ENCODE measurements around the gene PRKCA. TPM values are rescaled to one million over a fixed set of nuclear protein-coding genes. Genes with fewer than 3 reads are reported as not detected.

Gene PRKCA
- polyA plus RNA-seq, 1 donor, result 24.4 TPM

- Histone ChIP-seq H3K36me3 (ENCODE audit: control insufficient read depth, insufficient read depth, low read length) (no peaks in the 10 kb centered on the region), H3K27me3 (ENCODE audit: control insufficient read depth, insufficient read depth, low read length) (no peaks in the 10 kb centered on the region), H3K4me1 (ENCODE audit: control insufficient read depth, insufficient read depth, low read length) (peaks cover 12% of the 10 kb centered on the region), H3K4me3 (ENCODE audit: low read length) (no peak overlapping the region), H3K27ac (ENCODE audit: low read length) (peak overlapping the region; percentile 8), H3K9me3 (ENCODE audit: control insufficient read depth, low read depth, low read length) (no peaks in the 10 kb centered on the region)
- 100% methylated on average over 1 of the region's 17 CpGs for WGBS (ENCODE audit: insufficient coverage, low lambda C conversion rate)
- peak in 1 of 2 donors; percentile 27 for DNase-seq
Measured at GRCh38 chr17:66540131-66540781, 237.8 kb downstream of the PRKCA start.

GRCh38 chr17:66541461-66542128, 239.2 kb downstream of the PRKCA start:
- H3K36me3 ChIP-seq (ENCODE audit: control insufficient read depth, insufficient read depth, low read length), result no peaks in the 10 kb centered on the region
- H3K27me3 ChIP-seq (ENCODE audit: control insufficient read depth, insufficient read depth, low read length), result no peaks in the 10 kb centered on the region
- WGBS (ENCODE audit: insufficient coverage, low lambda C conversion rate), result no CpG with 5 or more reads among the region's 8 CpGs
- H3K4me3 ChIP-seq (ENCODE audit: low read length), result no peak overlapping the region
- no peaks in the 10 kb centered on the region for H3K9me3 ChIP-seq (ENCODE audit: control insufficient read depth, low read depth, low read length)
- H3K4me1 ChIP-seq (ENCODE audit: control insufficient read depth, insufficient read depth, low read length), result peaks cover 12% of the 10 kb centered on the region
- DNase-seq, result peak in 1 of 2 donors; percentile 39
- H3K27ac ChIP-seq (ENCODE audit: low read length), result no peak overlapping the region

GRCh38 chr17:66542129-66542966, 239.9 kb downstream of the PRKCA start:
- DNase-seq, result no peak
- Histone ChIP-seq H3K27ac (ENCODE audit: low read length) (no peak overlapping the region), H3K27me3 (ENCODE audit: control insufficient read depth, insufficient read depth, low read length) (no peaks in the 10 kb centered on the region), H3K9me3 (ENCODE audit: control insufficient read depth, low read depth, low read length) (no peaks in the 10 kb centered on the region), H3K4me1 (ENCODE audit: control insufficient read depth, insufficient read depth, low read length) (peaks cover 15% of the 10 kb centered on the region), H3K36me3 (ENCODE audit: control insufficient read depth, insufficient read depth, low read length) (no peaks in the 10 kb centered on the region), H3K4me3 (ENCODE audit: low read length) (no peak overlapping the region)
- 100% methylated on average over 1 of the region's 4 CpGs for WGBS (ENCODE audit: insufficient coverage, low lambda C conversion rate)

- no peak for DNase-seq
- Histone ChIP-seq H3K4me3 (ENCODE audit: low read length) (no peak overlapping the region), H3K9me3 (ENCODE audit: control insufficient read depth, low read depth, low read length) (no peaks in the 10 kb centered on the region), H3K4me1 (ENCODE audit: control insufficient read depth, insufficient read depth, low read length) (peaks cover 15% of the 10 kb centered on the region), H3K36me3 (ENCODE audit: control insufficient read depth, insufficient read depth, low read length) (no peaks in the 10 kb centered on the region), H3K27ac (ENCODE audit: low read length) (no peak overlapping the region), H3K27me3 (ENCODE audit: control insufficient read depth, insufficient read depth, low read length) (no peaks in the 10 kb centered on the region)
- WGBS (ENCODE audit: insufficient coverage, low lambda C conversion rate), result 93% methylated on average over 3 of the region's 3 CpGs
Measured at GRCh38 chr17:66542967-66543520, 240.6 kb downstream of the PRKCA start.

GRCh38 chr17:66543526-66543925, 241.1 kb downstream of the PRKCA start:
- H3K4me3 ChIP-seq (ENCODE audit: low read length), result no peak overlapping the region

GRCh38 chr17:66545918-66546317, 243.5 kb downstream of the PRKCA start:
- no peaks in the 10 kb centered on the region for H3K27me3 ChIP-seq (ENCODE audit: control insufficient read depth, insufficient read depth, low read length)

More at GRCh38 chr17:66543526-66543925, 241.1 kb downstream of the PRKCA start:
- Histone ChIP-seq H3K4me1 (ENCODE audit: control insufficient read depth, insufficient read depth, low read length) (peaks cover 16% of the 10 kb centered on the region), H3K9me3 (ENCODE audit: control insufficient read depth, low read depth, low read length) (no peaks in the 10 kb centered on the region), H3K27ac (ENCODE audit: low read length) (no peak overlapping the region), H3K27me3 (ENCODE audit: control insufficient read depth, insufficient read depth, low read length) (no peaks in the 10 kb centered on the region), H3K36me3 (ENCODE audit: control insufficient read depth, insufficient read depth, low read length) (no peaks in the 10 kb centered on the region)
- no peak for DNase-seq
- WGBS (ENCODE audit: insufficient coverage, low lambda C conversion rate), result 100% methylated on average over 1 of the region's 2 CpGs

GRCh38 chr17:66547151-66547865, 244.9 kb downstream of the PRKCA start:
- no peaks in the 10 kb centered on the region for H3K36me3 ChIP-seq (ENCODE audit: control insufficient read depth, insufficient read depth, low read length)
- H3K27me3 ChIP-seq (ENCODE audit: control insufficient read depth, insufficient read depth, low read length), result no peaks in the 10 kb centered on the region
- no CpG with 5 or more reads among the region's 3 CpGs for WGBS (ENCODE audit: insufficient coverage, low lambda C conversion rate)
- DNase-seq, result peak in 1 of 2 donors; percentile 63
- peak overlapping the region; percentile 22 for H3K27ac ChIP-seq (ENCODE audit: low read length)
- peaks cover 3% of the 10 kb centered on the region for H3K9me3 ChIP-seq (ENCODE audit: control insufficient read depth, low read depth, low read length)
- peaks cover 15% of the 10 kb centered on the region for H3K4me1 ChIP-seq (ENCODE audit: control insufficient read depth, insufficient read depth, low read length)
- H3K4me3 ChIP-seq (ENCODE audit: low read length), result no peak overlapping the region

More at GRCh38 chr17:66545918-66546317, 243.5 kb downstream of the PRKCA start:
- Histone ChIP-seq H3K4me3 (ENCODE audit: low read length) (no peak overlapping the region), H3K4me1 (ENCODE audit: control insufficient read depth, insufficient read depth, low read length) (peaks cover 25% of the 10 kb centered on the region), H3K27ac (ENCODE audit: low read length) (no peak overlapping the region), H3K9me3 (ENCODE audit: control insufficient read depth, low read depth, low read length) (no peaks in the 10 kb centered on the region), H3K36me3 (ENCODE audit: control insufficient read depth, insufficient read depth, low read length) (no peaks in the 10 kb centered on the region)
- 100% methylated on average over 2 of the region's 2 CpGs for WGBS (ENCODE audit: insufficient coverage, low lambda C conversion rate)
- DNase-seq, result no peak

- H3K27me3 ChIP-seq (ENCODE audit: control insufficient read depth, insufficient read depth, low read length), result no peaks in the 10 kb centered on the region
- peaks cover 13% of the 10 kb centered on the region for H3K4me1 ChIP-seq (ENCODE audit: control insufficient read depth, insufficient read depth, low read length)
- DNase-seq, result peak; percentile 16 to 60
- peaks cover 3% of the 10 kb centered on the region for H3K9me3 ChIP-seq (ENCODE audit: control insufficient read depth, low read depth, low read length)
- no CpG with 5 or more reads among the region's 3 CpGs for WGBS (ENCODE audit: insufficient coverage, low lambda C conversion rate)
- peak overlapping the region; percentile 4 for H3K27ac ChIP-seq (ENCODE audit: low read length)
- no peaks in the 10 kb centered on the region for H3K36me3 ChIP-seq (ENCODE audit: control insufficient read depth, insufficient read depth, low read length)
- no peak overlapping the region for H3K4me3 ChIP-seq (ENCODE audit: low read length)
Measured at GRCh38 chr17:66548158-66548557, 245.7 kb downstream of the PRKCA start.

GRCh38 chr17:66548659-66549310, 246.4 kb downstream of the PRKCA start:
- H3K9me3 ChIP-seq (ENCODE audit: control insufficient read depth, low read depth, low read length), result peaks cover 3% of the 10 kb centered on the region
- no peaks in the 10 kb centered on the region for H3K27me3 ChIP-seq (ENCODE audit: control insufficient read depth, insufficient read depth, low read length)
- no peaks in the 10 kb centered on the region for H3K36me3 ChIP-seq (ENCODE audit: control insufficient read depth, insufficient read depth, low read length)
- no peak for DNase-seq
- no peak overlapping the region for H3K4me3 ChIP-seq (ENCODE audit: low read length)
- peaks cover 13% of the 10 kb centered on the region for H3K4me1 ChIP-seq (ENCODE audit: control insufficient read depth, insufficient read depth, low read length)
- peak overlapping the region; percentile 3 for H3K27ac ChIP-seq (ENCODE audit: low read length)
- WGBS (ENCODE audit: insufficient coverage, low lambda C conversion rate), result no CpG with 5 or more reads among the region's 14 CpGs

Measured in large intestine (tissue), 3 donors.